H1 (cell line): ENCODE measurements around the gene PPIL4.

Experiments
- CBX8 ChIP-seq: fragments of 300-800, 300-1000 bp; sonication (generic); IDR thresholded peaks from 2 replicates; pipeline ENCODE4 v1.7.1; 2016; ENCODE audit warnings: low read depth, low read length, borderline replicate concordance
- CHD1 ChIP-seq: IDR thresholded peaks from 2 replicates; pipeline ENCODE4 v1.6.1; 2012; ENCODE audit warnings: low read depth, low read length, improper control_type of control experiment
- CTBP2 ChIP-seq: IDR thresholded peaks from 2 replicates; pipeline ENCODE4 v1.7.0; 2011; ENCODE audit warnings: borderline replicate concordance, mild to moderate bottlenecking, moderate library complexity, mixed read lengths, low read length; ENCODE audit not compliant: insufficient read depth, insufficient read length
- CTCF ChIP-seq, 3 experiments: IDR thresholded peaks; 1 replicate in 2 of 3; 2 replicates in 1 of 3; pipeline versions ENCODE4 v1.5.1 to v1.6.1; 2011; ENCODE audit warnings: low read length in 3 of 3, mild to moderate bottlenecking in 3 of 3, inconsistent platforms in 2 of 3, low read depth in 1 of 3, moderate library complexity in 1 of 3; ENCODE audit not compliant: insufficient read depth in 1 of 3; ENCODE audit errors: control extremely low read depth in 1 of 3
- EZH2 ChIP-seq: fragments of 200-600 bp; sonication (generic); IDR thresholded peaks from 2 replicates; pipeline ENCODE4 v1.7.1; 2012; ENCODE audit warnings: low read depth, mild to moderate bottlenecking, moderate library complexity, low read length, inconsistent platforms; ENCODE audit not compliant: severe bottlenecking
- POLR2A ChIP-seq, 2 experiments: IDR thresholded peaks; 1 replicate in 1 of 2; 2 replicates in 1 of 2; pipeline ENCODE4 v1.6.1; 2011; ENCODE audit warnings: low read depth in 2 of 2, low read length in 2 of 2, mild to moderate bottlenecking in 2 of 2; ENCODE audit errors: control extremely low read depth in 1 of 2
- POLR2AphosphoS5 ChIP-seq: IDR thresholded peaks from 2 replicates; pipeline ENCODE4 v1.6.1; 2011; ENCODE audit warnings: low read depth, low read length
- SP1 ChIP-seq: IDR thresholded peaks from 2 replicates; pipeline ENCODE4 v1.6.1; 2011; ENCODE audit warnings: low read depth, low read length
- TBP ChIP-seq: IDR thresholded peaks from 2 replicates; pipeline ENCODE4 v1.6.1; 2011; ENCODE audit warnings: low read depth, low read length, improper control_type of control experiment
- TF ChIP-seq, protein P1 (sequence below): IDR thresholded peaks from 2 replicates; pipeline ENCODE4 v1.6.1; 2011; ENCODE audit warnings: low read length, improper control_type of control experiment

DNA sequence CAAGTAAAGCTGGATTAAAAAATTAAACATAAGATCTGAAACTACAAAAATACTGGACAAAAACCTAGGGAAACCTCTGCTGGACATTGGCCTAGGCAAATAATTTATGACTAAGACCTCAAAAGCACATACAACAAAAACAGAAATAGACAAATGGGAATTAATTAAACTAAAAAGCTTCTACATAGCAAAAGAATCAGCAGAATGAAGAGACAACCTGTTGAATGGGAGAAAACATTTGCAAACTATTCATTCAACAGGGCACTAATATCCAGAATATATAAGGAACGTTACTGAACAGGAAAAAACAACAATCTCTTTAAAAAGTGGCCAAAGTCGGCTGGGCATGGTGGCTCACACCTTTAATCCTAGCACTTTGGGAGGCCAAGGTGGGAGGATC is 13.5 kb upstream of the PPIL4 start:
- TF ChIP-seq CHD1 (no peak), CTCF (IDR thresholded peaks at IDR 0.05; ENCODE audit: control extremely low read depth in 1 of 3, insufficient read depth in 1 of 3, low read depth in 1 of 3, low read length in 3 of 3) (no peak), TBP (no peak), CTBP2 (no peak), SP1 (no peak), CBX8 (no peak), POLR2AphosphoS5 (no peak), EZH2 (no peak), POLR2A (IDR thresholded peaks at IDR 0.05; ENCODE audit: control extremely low read depth in 1 of 2, low read depth in 2 of 2, low read length in 2 of 2) (no peak)
- TF ChIP-seq, protein P1, sequence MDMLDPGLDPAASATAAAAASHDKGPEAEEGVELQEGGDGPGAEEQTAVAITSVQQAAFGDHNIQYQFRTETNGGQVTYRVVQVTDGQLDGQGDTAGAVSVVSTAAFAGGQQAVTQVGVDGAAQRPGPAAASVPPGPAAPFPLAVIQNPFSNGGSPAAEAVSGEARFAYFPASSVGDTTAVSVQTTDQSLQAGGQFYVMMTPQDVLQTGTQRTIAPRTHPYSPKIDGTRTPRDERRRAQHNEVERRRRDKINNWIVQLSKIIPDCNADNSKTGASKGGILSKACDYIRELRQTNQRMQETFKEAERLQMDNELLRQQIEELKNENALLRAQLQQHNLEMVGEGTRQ: no peak
